Stimulated activated CD4-positive, alpha-beta T cell treated with anti-CD3 and anti-CD28 coated beads, TNF-alpha, amount 100 ng/mL, for 48 hours (primary cell): Measurements from ENCODE around the gene ACOT7.
"Not testable (repeated sequence)": the region's sequence is repeated elsewhere in the genome, so short reads cannot be mapped to it uniquely, and the experiment has no call there.

Experiments used
- DNase-seq, 3 donors: peaks; one replicate each; pipeline ENCODE4 v3.0.0-alpha.2; 2020; ENCODE audit warnings: low read depth in 3 of 3

ACOT7 gene

DNA sequence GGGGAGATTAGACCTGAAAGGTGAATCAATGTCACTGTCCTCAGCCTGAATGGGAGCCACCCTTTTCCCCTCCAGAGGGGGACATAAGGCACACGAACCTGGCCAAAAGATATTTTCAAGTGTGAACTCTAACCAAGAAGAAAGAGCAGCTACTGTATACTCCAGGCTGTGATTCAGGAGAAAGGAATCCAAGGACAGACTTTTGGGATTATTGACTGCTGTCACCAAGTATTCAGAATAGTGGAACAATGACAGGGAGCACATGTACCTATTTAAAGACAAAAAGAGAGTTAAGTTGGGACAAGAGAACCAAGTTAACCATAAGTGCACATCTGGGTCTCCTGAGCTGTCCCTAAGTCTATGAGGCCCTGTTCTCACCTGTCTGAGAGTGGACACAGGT, 160.2 kb downstream of the ACOT7 start:
- no peak for DNase-seq

DNA sequence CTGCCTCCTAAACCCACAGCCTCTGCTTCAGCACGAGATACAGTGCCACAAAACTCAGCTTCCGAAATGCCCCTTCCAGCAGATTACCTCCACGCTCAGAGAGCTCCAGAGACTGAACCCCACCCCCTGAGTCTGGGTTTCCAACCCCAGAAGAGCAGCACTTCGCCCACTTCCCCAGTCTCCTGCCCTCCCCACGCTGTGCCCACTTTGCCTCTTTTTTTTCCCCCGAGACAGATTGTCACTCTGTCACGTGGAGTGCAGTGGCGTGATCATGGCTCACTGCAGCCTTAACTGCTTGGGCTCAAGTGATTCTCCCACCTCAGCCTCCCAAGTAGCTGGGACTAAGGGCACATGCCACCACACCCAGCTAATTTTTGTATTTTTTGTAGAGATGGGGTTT, 167.9 kb downstream of the ACOT7 start:
- no peak for DNase-seq

DNA sequence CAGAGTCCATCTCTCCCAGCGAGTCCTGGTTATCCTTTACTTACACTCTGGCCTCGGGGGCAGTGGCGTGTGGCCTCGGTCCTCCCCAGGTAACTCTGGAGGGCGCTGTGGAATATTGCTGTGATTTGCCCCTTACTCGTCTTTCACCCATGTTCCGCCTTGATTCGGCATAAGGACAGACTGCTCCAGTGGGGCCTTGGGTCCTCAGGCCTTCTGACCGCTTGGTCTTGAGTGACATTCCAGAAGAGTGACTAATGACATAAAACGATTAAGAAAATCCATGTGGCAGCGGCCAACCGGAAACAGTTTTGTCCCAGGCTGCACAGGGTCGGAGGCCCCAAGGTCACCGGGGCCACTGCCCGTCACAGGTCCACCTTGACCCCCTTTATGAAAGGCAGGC, 168.8 kb downstream of the ACOT7 start:
- no peak for DNase-seq

DNA sequence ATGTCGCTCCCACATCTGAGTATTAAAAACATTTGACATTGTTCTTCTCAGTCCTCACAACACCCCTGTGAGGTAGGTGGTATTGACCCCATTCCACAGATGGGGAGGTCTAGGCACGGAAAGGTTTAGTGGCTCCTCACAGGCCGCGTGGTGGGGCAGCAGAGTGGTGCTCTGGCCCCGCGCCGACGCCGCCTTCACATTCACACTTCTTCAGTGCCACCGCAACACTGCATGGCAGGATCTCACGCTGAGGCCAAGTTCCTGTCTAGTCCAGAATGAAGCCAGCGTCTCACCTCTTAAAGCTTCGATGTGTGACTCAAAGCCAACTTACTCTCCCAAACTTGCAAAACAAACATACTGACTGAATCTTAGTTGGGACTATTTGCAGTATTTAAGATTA, 169.9 kb downstream of the ACOT7 start:
- DNase-seq = no peak

DNA sequence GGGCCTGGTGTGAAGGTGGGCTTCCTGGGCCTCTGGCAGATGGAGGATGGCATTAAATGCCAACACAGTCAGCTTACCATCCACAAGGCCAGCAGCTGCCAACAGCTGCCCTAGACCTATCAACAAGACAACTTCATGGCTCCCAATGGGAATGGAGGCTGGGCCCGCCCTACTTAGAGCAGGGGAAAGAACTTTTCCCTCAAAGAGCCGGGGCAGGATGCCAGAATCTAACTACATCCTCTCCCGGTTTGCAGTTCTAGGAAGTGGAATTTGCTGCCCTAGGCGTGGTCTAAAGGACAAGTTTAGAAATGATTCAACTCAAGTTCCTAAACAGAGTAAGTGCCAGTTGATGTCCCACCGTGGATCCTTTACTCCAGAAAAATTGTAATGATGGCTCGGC, 170.9 kb downstream of the ACOT7 start:
- DNase-seq = no peak

DNA sequence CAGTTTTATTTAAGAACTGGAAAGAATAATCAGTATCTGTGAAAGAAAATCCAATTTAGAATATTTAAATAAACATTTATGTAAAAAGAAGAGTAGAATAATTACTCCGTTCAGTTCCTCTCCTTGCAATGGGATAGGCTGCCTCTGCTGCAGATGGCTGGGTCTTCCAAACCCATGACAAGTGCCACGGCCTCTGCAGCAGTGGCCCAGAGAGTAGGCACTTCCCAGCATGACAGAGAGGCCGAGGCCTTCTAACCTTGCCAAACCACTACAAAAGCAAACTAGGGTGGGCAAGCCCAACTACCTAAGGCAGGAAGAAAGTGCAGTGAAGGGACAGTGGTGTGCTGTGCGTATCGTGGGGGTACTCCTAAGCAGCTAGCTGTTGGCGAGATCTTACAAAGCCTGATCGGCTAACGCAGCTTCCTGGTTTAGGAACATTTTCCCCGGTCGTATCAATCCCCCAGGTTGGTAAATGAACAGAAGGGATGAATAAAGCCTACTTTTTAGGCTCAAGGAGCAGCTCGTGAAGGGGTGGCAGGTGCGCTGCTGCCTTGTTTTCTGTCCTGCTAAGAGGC, 172.3 kb downstream of the ACOT7 start:
- DNase-seq = no peak

DNA sequence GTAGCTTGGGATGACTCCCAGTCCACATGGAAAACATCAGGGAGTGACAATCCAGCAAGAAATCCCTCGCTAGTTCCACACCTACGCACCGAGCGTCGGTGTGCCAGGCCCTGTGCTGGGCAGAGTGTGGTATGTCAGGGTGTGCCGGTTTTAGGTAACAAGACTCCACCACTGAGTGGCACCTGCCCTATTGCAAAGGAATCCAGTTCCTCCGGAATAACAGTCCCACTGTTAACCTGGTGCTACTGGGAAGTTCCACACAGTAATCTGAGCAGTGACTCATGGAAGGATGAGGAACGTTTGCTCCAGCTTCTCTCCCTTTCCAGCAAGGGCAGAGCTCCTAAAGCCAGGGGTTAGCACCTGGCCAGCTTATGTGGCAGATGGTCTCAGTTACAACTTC, 173.3 kb downstream of the ACOT7 start:
- no peak for DNase-seq

DNA sequence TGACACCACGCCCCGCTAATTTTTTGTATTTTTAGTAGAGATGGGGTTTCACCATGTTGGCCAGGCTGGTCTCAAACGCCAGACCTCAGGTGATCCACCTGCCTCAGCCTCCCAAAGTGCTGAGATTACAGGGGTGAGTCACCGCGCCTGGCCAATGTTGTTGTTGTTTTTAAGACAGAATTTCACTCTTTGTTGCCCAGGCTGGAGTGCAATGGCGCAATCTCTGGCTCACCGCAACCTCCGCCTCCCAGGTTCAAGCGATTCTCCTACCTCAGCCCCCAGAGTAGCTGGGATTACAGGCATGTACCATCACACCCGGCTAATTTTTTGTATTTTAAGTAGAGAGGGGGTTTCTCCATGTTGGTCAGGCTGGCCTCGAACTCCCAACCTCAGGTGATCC, 173.9 kb downstream of the ACOT7 start:
- not testable (repeated sequence) for DNase-seq

DNA sequence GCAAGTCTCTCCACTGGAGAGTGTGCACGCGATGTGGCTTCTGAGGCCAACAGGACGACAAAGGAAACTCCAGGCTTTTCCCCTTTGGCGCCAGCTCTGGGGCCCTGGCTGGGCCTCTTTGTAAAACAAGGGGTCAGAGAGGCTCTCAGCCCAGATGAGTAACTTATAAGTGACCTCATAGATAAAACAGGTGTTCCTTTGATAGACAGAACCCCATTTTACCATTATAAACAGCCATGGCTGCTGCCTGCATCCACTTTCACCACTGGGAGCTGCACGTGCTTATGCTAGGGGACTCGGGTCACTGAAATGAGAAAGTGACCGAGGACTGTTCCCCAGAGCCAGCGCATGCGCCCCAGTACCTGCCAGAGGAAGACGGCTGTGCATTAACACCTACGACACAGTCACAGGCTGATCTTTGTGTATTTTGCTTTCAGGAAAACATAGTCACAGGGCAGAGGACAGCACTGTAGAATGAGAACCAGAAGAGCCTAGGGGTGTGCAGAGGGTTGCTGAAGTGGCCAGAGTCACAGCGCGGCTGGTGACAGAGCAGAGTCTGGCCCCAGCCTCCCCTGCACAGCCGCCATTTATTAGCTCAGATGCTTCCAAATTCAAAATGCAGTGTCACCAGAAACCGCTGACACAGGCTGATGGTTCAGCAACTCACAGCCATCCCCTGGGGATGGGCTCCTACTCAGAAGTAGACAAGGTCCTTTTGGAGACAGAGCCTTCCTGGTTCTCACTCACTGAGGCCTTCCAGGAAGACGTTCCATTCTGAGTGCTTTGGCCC, 175.0 kb downstream of the ACOT7 start:
- no peak for DNase-seq
